ENCODE data around the gene CSGALNACT2. TPM values are rescaled to one million over a fixed set of nuclear protein-coding genes. Genes with fewer than 3 reads are reported as not detected.
A peak's percentile ranks its signal among the peaks of the same experiment; 100 is the strongest.

CSGALNACT2 gene
- total and polyA plus RNA-seq, 7 donors, result 3.2 to 37.1 (median 25.0) TPM

- DNase-seq, result peak; percentile 40
- H3K9me3 ChIP-seq, result no peaks in the 10 kb centered on the region
- TF ChIP-seq CTCF (IDR thresholded peaks at IDR 0.05) (no peak), POLR2AphosphoS5 (IDR thresholded peaks at IDR 0.05) (no peak), POLR2A (IDR thresholded peaks at IDR 0.05) (no peak), EP300 (IDR thresholded peaks at IDR 0.05) (no peak)
- H3K36me3 ChIP-seq, result no peaks in the 10 kb centered on the region
- peaks cover 0 to 16% (median 11%) of the 10 kb centered on the region in 4 donors for H3K4me1 ChIP-seq
- no peak overlapping the region for H3K27ac ChIP-seq
- peaks cover 0 to 15% (median 12%) of the 10 kb centered on the region in 3 donors for H3K27me3 ChIP-seq
- 69 to 82% methylated on average over 15 of the region's 15 CpGs for WGBS, 2 donors
- intact Hi-C loops (cut with DNase I), result no loop called here
- no peak overlapping the region for H3K4me3 ChIP-seq
Measured at GRCh38 chr10:43197834-43198681, 59.8 kb downstream of the CSGALNACT2 start.

GRCh38 chr10:43198682-43199005 lies 60.4 kb downstream of the CSGALNACT2 start:
- 85 to 90% methylated on average over 10 of the region's 10 CpGs for WGBS, 2 donors
- DNase-seq, result peak; percentile 58

GRCh38 chr10:43199088-43199683 lies 60.9 kb downstream of the CSGALNACT2 start:
- Histone ChIP-seq H3K9me3 (no peaks in the 10 kb centered on the region), H3K36me3 (no peaks in the 10 kb centered on the region), H3K27me3 (peaks cover 0 to 15% (median 12%) of the 10 kb centered on the region in 3 donors), H3K4me3 (no peak overlapping the region), H3K27ac (no peak overlapping the region), H3K4me1 (peaks cover 0 to 22% (median 11%) of the 10 kb centered on the region in 4 donors)
- 95% methylated on average over 16 of the region's 16 CpGs for WGBS, 2 donors
- TF ChIP-seq EP300 (IDR thresholded peaks at IDR 0.05), result no peak
- no peak for TF ChIP-seq CTCF (IDR thresholded peaks at IDR 0.05)
- TF ChIP-seq POLR2AphosphoS5 (IDR thresholded peaks at IDR 0.05), result no peak
- TF ChIP-seq POLR2A (IDR thresholded peaks at IDR 0.05), result no peak
- DNase-seq, result peak; percentile 30
- intact Hi-C loops (cut with DNase I), result no loop called here

More at GRCh38 chr10:43198682-43199005, 60.4 kb downstream of the CSGALNACT2 start:
- TF ChIP-seq POLR2AphosphoS5 (IDR thresholded peaks at IDR 0.05) (no peak), CTCF (IDR thresholded peaks at IDR 0.05) (no peak), EP300 (IDR thresholded peaks at IDR 0.05) (no peak), POLR2A (IDR thresholded peaks at IDR 0.05) (no peak)
- intact Hi-C loops (cut with DNase I), result no loop called here
- H3K27ac ChIP-seq, result no peak overlapping the region
- H3K9me3 ChIP-seq, result no peaks in the 10 kb centered on the region
- H3K4me1 ChIP-seq, result peaks cover 0 to 22% (median 11%) of the 10 kb centered on the region in 4 donors
- peaks cover 0 to 15% (median 12%) of the 10 kb centered on the region in 3 donors for H3K27me3 ChIP-seq
- H3K36me3 ChIP-seq, result no peaks in the 10 kb centered on the region
- no peak overlapping the region for H3K4me3 ChIP-seq

GRCh38 chr10:43199684-43200537 lies 61.7 kb downstream of the CSGALNACT2 start:
- H3K9me3 ChIP-seq, result no peaks in the 10 kb centered on the region
- intact Hi-C loops (cut with DNase I), result no loop called here
- 95% methylated on average over 15 of the region's 15 CpGs for WGBS, 2 donors
- no peak for TF ChIP-seq CTCF (IDR thresholded peaks at IDR 0.05)
- TF ChIP-seq POLR2AphosphoS5 (IDR thresholded peaks at IDR 0.05), result no peak
- no peak for TF ChIP-seq POLR2A (IDR thresholded peaks at IDR 0.05)
- no peak for TF ChIP-seq EP300 (IDR thresholded peaks at IDR 0.05)
- H3K27ac ChIP-seq, result no peak overlapping the region
- peaks cover 0 to 22% (median 11%) of the 10 kb centered on the region in 4 donors for H3K4me1 ChIP-seq
- peak; percentile 50 for DNase-seq
- peaks cover 0 to 15% (median 12%) of the 10 kb centered on the region in 3 donors for H3K27me3 ChIP-seq
- H3K4me3 ChIP-seq, result no peak overlapping the region
- H3K36me3 ChIP-seq, result no peaks in the 10 kb centered on the region
